Measurements from ENCODE around the gene EMILIN3.

DNA sequence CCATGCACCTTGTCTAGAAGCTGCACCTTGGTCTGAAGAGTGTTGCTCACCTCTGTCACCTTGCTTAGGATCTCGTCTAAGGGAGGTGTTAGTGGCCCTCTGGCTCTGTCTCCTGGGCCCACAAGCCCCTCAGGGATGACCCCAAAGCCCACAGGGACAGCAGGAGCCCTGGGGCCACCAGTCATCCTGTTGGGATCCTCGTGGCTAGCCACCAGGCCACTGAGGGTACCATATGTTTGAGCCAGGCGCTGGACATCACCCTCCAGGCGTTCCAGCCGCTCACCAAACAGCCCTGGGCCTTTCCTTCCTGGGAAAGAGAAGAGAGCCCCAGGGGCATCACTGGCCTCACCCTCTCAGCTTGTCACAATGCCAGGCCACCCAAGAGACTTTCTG lies 3.9 kb downstream of the EMILIN3 start:
- TF ChIP-seq EZH2 (IDR thresholded peaks at IDR 0.05) (no peak), POLR2AphosphoS5 (IDR thresholded peaks at IDR 0.05; ENCODE audit: borderline replicate concordance, low read depth, low read length) (no peak), FOXP2 (optimal IDR thresholded peaks at IDR 0.05; ENCODE audit: control extremely low read depth, extremely low read length, insufficient read depth) (no peak)
